H1 (cell line): Measurements from ENCODE around the gene CRABP2. TPM values are rescaled to one million over a fixed set of nuclear protein-coding genes. Genes with fewer than 3 reads are reported as not detected.

ENCODE experiments used
- E2F6 ChIP-seq: IDR thresholded peaks from 2 replicates; pipeline ENCODE4 v1.6.1; 2012; ENCODE audit warnings: inconsistent platforms
- SIN3A ChIP-seq, 2 experiments: IDR thresholded peaks in 1 of 2; conservative IDR thresholded peaks in 1 of 2; 2 replicates each; pipeline ENCODE4 v1.6.1; 2011 to 2012; ENCODE audit warnings: low read length in 2 of 2, improper control_type of control experiment in 1 of 2, low read depth in 1 of 2, mild to moderate bottlenecking in 1 of 2
- polyA plus RNA-seq, 7 experiments: library from polyadenylated mRNA; depleted of rRNA in 3 of 7; stranded (reverse) in 5 of 7; unstranded in 2 of 7; fragments of >200 nt in 5 of 7; fragments of 200-250 nt in 2 of 7; gene quantifications; 1 replicate in 5 of 7; 2 replicates in 1 of 7; 4 replicates in 1 of 7; pipeline versions ENCODE4 v1.2.1 to v1.2.3, GENCODE V29; 2011 to 2013; ENCODE audit warnings: missing spikeins in 2 of 7, mixed read lengths in 2 of 7
- total RNA-seq: library from RNA; stranded (reverse); fragmentation: NEBNext Ultra II Directional; extraction: Animal tissue kit (Norgen Biotek cat#: 25700); gene quantifications from 2 replicates; pipeline ENCODE4 v1.2.1, GENCODE V29; 2021

The CRABP2 gene
- total and polyA plus RNA-seq, 2 of the 8 experiments (the other 6 are each of a cell fraction or from before 2014, with no cell fraction given): 69.2 to 119 TPM

GRCh38 chr1:156703741-156704140, 1.6 kb downstream of the CRABP2 start (continued):
- TF ChIP-seq E2F6: peak; percentile 33; the same call in 1 of the 2 replicates
- no peak for TF ChIP-seq SIN3A (conservative IDR thresholded peaks at IDR 0.05 in 1 of 2, IDR thresholded peaks at IDR 0.05 in 1 of 2; ENCODE audit: low read depth in 1 of 2, low read length in 2 of 2)
- TF ChIP-seq, all 59 proteins: peak for 4
